ENCODE data around the gene PAX5. TPM values are rescaled to one million over a fixed set of nuclear protein-coding genes. Genes with fewer than 3 reads are reported as not detected.

The PAX5 gene
- total RNA-seq, 2 donors from 2014 or later: 0.52 TPM; not detected in 1

GRCh38 chr9:36966371-36967097 is 67.5 kb downstream of the PAX5 start:
- ATAC-seq (no peak), DNase-seq (no peak)
- 80 to 83% methylated on average over 17 to 20 of the region's 21 CpGs for WGBS, 2 donors
- TF ChIP-seq POLR2A (IDR thresholded peaks at IDR 0.05) (no peak), CTCF (IDR thresholded peaks at IDR 0.05) (no peak)
- H3K27ac ChIP-seq: no peak overlapping the region
- no peak overlapping the region for H3K4me3 ChIP-seq
- H3K27me3 ChIP-seq: no peaks in the 10 kb centered on the region
- no peaks in the 10 kb centered on the region for H3K9me3 ChIP-seq
- H3K4me1 ChIP-seq: no peaks in the 10 kb centered on the region
- intact Hi-C loops (cut with DNase I): no loop called here
- H3K36me3 ChIP-seq (replicated peaks in 1 of 2; ENCODE audit: insufficient read depth in 1 of 2, low read depth in 2 of 2): no peaks in the 10 kb centered on the region

- no peak for TF ChIP-seq POLR2A (IDR thresholded peaks at IDR 0.05)
- no peak for TF ChIP-seq CTCF (IDR thresholded peaks at IDR 0.05)
- H3K36me3 ChIP-seq (replicated peaks in 1 of 2; ENCODE audit: insufficient read depth in 1 of 2, low read depth in 2 of 2): no peaks in the 10 kb centered on the region
- no peak for DNase-seq
- no peak overlapping the region for H3K4me3 ChIP-seq
- intact Hi-C loops (cut with DNase I): no loop called here
- H3K4me1 ChIP-seq: no peaks in the 10 kb centered on the region
- H3K27ac ChIP-seq: no peak overlapping the region
- WGBS, 2 donors: 90 to 93% methylated on average over 7 of the region's 7 CpGs
- no peaks in the 10 kb centered on the region for H3K9me3 ChIP-seq
- no peaks in the 10 kb centered on the region for H3K27me3 ChIP-seq
- no peak for ATAC-seq
Observed at GRCh38 chr9:36964791-36965190, 69.3 kb downstream of the PAX5 start.

GRCh38 chr9:36963346-36963745 is 70.7 kb downstream of the PAX5 start:
- Histone ChIP-seq H3K36me3 (replicated peaks in 1 of 2; ENCODE audit: insufficient read depth in 1 of 2, low read depth in 2 of 2) (no peaks in the 10 kb centered on the region), H3K27me3 (no peaks in the 10 kb centered on the region), H3K4me3 (no peak overlapping the region), H3K9me3 (no peaks in the 10 kb centered on the region), H3K27ac (no peak overlapping the region), H3K4me1 (no peaks in the 10 kb centered on the region)
- TF ChIP-seq POLR2A (IDR thresholded peaks at IDR 0.05) (no peak), CTCF (IDR thresholded peaks at IDR 0.05) (no peak)
- DNase-seq: no peak
- ATAC-seq: no peak
- intact Hi-C loops (cut with DNase I): no loop called here
- 72 to 74% methylated on average over 7 of the region's 7 CpGs for WGBS, 2 donors

- H3K9me3 ChIP-seq: no peaks in the 10 kb centered on the region
- ATAC-seq (no peak), DNase-seq (no peak)
- H3K36me3 ChIP-seq (replicated peaks in 1 of 2; ENCODE audit: insufficient read depth in 1 of 2, low read depth in 2 of 2): no peaks in the 10 kb centered on the region
- H3K4me3 ChIP-seq: no peak overlapping the region
- no peak overlapping the region for H3K27ac ChIP-seq
- TF ChIP-seq POLR2A (IDR thresholded peaks at IDR 0.05) (no peak), CTCF (IDR thresholded peaks at IDR 0.05) (no peak)
- no peaks in the 10 kb centered on the region for H3K4me1 ChIP-seq
- H3K27me3 ChIP-seq: no peaks in the 10 kb centered on the region
- intact Hi-C loops (cut with DNase I): no loop called here
- 84 to 87% methylated on average over 5 to 10 of the region's 11 CpGs for WGBS, 2 donors
Observed at GRCh38 chr9:36962691-36963090, 71.4 kb downstream of the PAX5 start.
